ENCODE results near the gene EGFLAM.

The EGFLAM gene

GRCh38 chr5:38446029-38446522 lies 187.7 kb downstream of the EGFLAM start:
- no peak for DNase-seq (ENCODE audit: low read depth in 2 of 3, low spot score in 2 of 3)

GRCh38 chr5:38447056-38447455 lies 188.7 kb downstream of the EGFLAM start:
- no peak for DNase-seq (ENCODE audit: low read depth in 2 of 3, low spot score in 2 of 3)

GRCh38 chr5:38447786-38448185 lies 189.4 kb downstream of the EGFLAM start:
- no peak for DNase-seq (ENCODE audit: low read depth in 2 of 3, low spot score in 2 of 3)

- DNase-seq (ENCODE audit: low read depth in 2 of 3, low spot score in 2 of 3), result no peak
Measured at GRCh38 chr5:38448568-38449350, 190.4 kb downstream of the EGFLAM start.

GRCh38 chr5:38450627-38451026 lies 192.3 kb downstream of the EGFLAM start:
- DNase-seq (ENCODE audit: low read depth in 2 of 3, low spot score in 2 of 3), result no peak

GRCh38 chr5:38451074-38451725 lies 192.8 kb downstream of the EGFLAM start:
- DNase-seq (ENCODE audit: low read depth in 2 of 3, low spot score in 2 of 3), result no peak

GRCh38 chr5:38452201-38452600 lies 193.8 kb downstream of the EGFLAM start:
- no peak for DNase-seq (ENCODE audit: low read depth in 2 of 3, low spot score in 2 of 3)

- DNase-seq (ENCODE audit: low read depth in 2 of 3, low spot score in 2 of 3), result peak in 1 of 3 experiments; percentile 33
Measured at GRCh38 chr5:38453506-38453905, 195.1 kb downstream of the EGFLAM start.

- DNase-seq (ENCODE audit: low read depth in 2 of 3, low spot score in 2 of 3), result no peak
Measured at GRCh38 chr5:38453921-38454320, 195.6 kb downstream of the EGFLAM start.

GRCh38 chr5:38455796-38456330 lies 197.5 kb downstream of the EGFLAM start:
- no peak for DNase-seq (ENCODE audit: low read depth in 2 of 3, low spot score in 2 of 3)

GRCh38 chr5:38456657-38457399 lies 198.5 kb downstream of the EGFLAM start:
- no peak for DNase-seq (ENCODE audit: low read depth in 2 of 3, low spot score in 2 of 3)

- DNase-seq (ENCODE audit: low read depth in 2 of 3, low spot score in 2 of 3), result no peak
Measured at GRCh38 chr5:38458174-38458573, 199.8 kb downstream of the EGFLAM start.

GRCh38 chr5:38462976-38463633 lies 204.7 kb downstream of the EGFLAM start:
- no peak for DNase-seq (ENCODE audit: low read depth in 2 of 3, low spot score in 2 of 3)

- no peak for DNase-seq (ENCODE audit: low read depth in 2 of 3, low spot score in 2 of 3)
Measured at GRCh38 chr5:38463634-38464521, 205.5 kb downstream of the EGFLAM start.

GRCh38 chr5:38465061-38465460 lies 206.7 kb downstream of the EGFLAM start:
- DNase-seq (ENCODE audit: low read depth in 2 of 3, low spot score in 2 of 3), result no peak

GRCh38 chr5:38465702-38466423 lies 207.5 kb downstream of the EGFLAM start:
- DNase-seq (ENCODE audit: low read depth in 2 of 3, low spot score in 2 of 3), result no peak

GRCh38 chr5:38466424-38467189 lies 208.2 kb downstream of the EGFLAM start:
- DNase-seq (ENCODE audit: low read depth in 2 of 3, low spot score in 2 of 3), result no peak

GRCh38 chr5:38467353-38468040 lies 209.1 kb downstream of the EGFLAM start:
- no peak for DNase-seq (ENCODE audit: low read depth in 2 of 3, low spot score in 2 of 3)
